Kidney tubule cell (primary cell): Measurements from ENCODE around the gene LRRC1.
A peak's percentile ranks its signal among the peaks of the same experiment; 100 is the strongest.

Experiments used
- DNase-seq: peaks from one replicate; pipeline ENCODE4 v3.0.0-alpha.2; 2018; ENCODE audit warnings: low spot score

Gene LRRC1

DNA sequence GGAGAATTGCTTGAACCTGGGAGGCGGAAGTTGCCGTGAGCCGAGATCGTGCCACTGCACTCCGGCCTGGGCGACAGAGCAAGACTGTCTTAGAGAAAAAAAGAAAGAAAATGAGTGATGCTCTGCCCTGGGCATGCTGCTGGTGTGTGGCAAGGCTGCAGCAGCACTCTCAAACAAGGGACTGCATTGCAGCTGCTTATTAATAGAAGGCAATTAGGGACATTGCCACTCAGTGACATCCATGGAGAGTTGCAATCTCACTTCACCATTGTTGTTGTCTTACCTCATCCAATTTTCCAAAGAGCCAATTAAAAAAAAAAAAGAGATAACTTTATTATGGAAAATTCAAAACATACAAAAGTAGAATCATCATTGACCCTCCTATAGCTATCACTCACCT, 131.1 kb downstream of the LRRC1 start:
- no peak for DNase-seq

DNA sequence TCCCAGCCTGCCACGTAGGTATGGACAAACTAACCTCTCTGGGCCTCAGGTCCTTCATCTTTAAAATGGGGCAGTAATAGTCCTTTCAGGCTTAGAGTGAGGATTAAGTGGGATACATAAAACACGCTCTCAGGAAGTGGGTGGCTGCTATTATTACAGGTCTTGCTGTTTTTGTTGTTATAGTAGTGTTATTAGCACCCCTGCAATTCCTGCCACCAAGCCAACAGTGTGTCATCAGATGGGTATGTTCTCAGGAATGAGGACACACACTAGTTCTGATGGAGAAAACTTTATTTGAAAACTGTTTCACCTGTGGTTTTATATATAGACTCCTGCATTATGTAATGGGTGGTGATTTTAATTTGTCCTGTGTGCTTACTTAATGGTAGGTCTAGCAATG, 131.7 kb downstream of the LRRC1 start:
- DNase-seq = peak; percentile 86

DNA sequence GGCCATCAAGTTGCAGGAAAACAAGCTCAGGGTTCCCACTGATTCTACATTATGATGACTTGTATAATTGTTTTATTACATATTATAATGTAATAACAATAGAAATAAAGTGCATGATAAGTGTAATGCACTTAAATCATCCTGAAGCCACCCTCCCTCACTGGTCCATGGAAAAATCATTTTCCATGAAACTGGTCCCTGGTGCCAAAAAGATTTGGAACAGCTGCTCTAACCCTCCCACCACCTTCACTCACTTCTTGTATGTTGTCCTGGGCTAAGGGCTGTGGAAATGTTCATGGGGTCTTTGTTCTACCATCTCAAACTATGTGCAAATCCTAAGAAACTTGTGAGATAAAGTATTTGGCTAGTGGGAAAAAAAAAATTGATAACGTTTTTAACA, 133.8 kb downstream of the LRRC1 start:
- DNase-seq = no peak

DNA sequence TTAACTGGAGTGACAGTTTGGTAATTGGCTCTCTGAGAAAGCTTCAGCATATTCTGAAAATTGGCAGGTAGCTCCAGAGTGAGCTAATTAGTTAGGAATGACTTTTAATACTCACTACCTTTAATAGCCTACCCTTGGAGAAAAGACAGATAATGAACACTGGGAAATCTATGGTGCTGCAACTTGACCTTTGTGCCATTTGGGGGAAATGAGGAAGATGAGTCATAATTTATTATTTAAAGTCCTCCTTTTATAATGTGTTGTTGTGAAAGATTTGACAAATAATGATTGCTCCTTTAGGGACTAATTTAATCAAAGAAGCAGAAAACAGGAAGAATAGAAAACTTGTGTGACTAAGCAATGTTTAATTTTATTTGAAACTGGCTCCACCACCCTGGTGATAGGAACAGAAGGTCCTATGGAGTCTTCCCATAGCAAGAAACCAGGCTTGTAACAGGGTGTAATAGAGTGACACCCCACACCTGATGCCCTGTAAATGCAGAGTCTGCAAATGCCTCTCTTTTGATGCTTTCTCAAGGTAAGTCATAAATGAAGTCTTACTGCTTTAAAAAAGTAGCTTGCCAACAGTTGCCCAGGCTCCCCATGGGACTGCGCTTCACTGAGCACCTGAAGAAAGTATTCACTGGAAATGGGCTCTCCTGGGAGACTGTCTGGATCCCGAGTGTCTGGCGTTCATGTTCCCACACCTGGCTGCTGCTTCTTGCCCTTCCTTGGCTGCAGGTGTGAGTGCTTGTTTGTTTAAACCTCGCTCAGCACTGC, 134.4 kb downstream of the LRRC1 start:
- peak; percentile 39 for DNase-seq

DNA sequence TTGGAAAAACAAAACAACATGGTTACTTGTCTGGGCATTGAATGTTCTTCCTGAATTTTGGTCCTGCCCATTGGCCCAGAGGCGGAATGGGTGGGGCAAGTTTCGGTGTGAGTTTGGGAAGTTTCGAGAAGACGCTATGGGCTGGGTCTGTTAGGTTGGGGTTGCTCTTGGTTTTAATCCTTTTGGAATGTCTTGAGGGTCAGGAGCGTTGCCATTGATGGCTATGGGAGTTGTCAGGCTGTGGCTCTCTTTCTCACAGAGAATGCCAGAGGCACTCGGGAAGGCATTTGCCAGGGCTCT, 135.0 kb downstream of the LRRC1 start:
- DNase-seq = no peak

DNA sequence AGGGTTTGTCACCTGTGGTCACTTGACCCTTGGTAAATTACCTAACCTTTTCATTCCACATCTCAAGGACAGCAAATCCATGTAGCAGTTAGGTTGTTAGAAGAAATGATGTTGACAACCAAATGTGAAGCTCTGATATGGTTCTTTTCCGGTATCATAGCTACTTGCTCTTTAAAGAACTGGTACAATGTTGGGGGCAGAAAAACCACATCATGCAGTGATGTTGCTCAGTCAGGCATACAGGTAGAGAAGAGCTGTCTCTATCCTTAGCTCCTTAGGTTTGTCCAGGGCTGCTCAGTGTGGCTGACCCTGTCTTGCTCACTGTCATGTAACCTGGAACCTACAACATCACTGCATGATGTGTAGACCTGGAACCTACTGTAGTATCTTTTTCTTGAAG, 135.5 kb downstream of the LRRC1 start:
- no peak for DNase-seq

DNA sequence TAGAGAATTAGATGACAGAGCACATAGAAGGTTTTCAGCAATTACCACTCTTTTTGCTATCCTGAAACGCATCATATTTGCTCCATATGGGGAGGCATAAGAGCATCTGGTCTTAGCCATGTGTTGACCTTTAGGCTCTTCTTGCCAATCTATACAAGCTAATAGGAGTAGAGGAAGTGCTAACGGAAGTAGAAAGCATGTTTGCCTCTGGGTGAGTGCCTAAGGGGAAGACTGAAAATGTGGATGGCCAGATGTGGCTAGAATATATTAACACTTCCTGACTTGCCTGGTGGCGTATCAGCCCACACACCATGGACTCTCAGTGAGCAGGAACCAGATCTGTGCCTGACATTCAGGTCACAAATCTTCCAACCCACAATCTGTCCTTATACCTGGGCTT, 136.3 kb downstream of the LRRC1 start:
- DNase-seq = no peak

DNA sequence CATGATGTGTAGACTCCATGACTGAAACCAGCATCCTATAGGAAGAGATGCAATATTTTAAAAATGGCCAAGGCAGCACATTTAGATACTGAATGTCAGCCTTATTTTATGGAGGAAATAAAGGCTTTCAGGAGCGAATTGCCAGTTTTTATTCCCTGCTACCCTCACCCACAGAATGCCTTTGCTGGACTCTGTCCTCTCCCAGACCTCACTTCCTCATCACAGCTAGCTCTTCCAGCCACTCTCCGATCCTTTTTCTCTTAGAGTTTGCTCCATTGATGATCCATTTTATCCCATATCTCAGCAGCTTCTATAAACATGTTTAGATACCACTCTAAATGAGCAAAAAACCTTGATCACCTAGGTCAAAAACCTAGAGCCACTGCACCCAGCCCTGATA, 137.7 kb downstream of the LRRC1 start:
- DNase-seq = no peak

DNA sequence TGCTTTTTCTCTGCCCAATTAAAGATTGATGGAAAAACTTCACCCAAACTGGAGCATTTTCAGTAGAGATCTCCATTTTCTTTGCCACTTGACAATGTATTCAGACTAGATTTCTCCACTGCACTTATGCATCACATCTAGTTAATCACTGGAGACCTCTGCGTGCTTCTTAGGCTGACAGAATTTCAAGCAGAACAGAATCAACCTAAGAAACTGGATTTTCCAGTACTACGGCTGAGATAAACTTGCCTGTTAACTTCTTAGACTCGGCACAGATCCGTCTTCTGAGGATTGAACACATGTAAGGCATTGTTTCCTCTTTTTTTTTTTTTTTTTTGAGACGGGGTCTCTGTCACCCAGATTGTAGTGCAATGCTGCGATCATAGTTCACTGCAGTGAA, 139.2 kb downstream of the LRRC1 start:
- no peak for DNase-seq

DNA sequence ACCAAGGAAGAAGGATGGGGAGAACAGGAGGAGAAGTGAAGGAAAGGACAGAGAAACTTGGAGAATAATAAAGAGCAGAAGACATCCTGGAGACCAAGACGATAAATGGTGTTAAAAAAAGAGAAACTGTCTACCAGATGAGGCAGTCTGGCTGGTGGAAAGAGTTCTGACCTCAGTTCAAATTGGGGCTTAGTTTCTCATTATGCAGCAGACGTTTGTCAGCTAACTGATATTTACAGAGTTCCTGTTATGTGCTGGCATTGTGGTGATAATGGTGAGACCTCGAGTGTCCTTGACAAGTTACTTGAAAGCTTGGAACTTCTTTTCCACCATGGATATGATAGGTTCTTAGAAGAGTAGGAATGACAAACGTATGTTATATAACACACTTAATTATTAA, 142.7 kb downstream of the LRRC1 start:
- no peak for DNase-seq

DNA sequence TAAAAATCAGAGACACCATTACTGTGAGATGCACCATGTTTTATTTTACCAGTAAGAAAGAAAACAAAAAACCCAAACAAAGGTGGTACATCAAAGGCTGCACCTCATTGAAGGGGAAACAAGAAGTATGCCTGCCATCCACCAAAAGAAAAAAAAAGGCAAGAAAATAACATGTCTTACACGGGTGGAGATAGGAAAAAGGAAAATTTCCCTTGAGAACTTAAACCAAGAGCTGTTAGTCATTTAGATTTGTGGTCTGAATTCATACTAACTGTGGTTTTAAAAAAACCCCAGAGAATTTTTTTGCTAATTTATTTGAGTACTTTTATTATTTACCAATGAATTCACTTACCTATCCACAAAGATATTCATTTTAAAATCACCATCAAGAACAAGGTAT, 144.0 kb downstream of the LRRC1 start:
- DNase-seq = peak; percentile 10

DNA sequence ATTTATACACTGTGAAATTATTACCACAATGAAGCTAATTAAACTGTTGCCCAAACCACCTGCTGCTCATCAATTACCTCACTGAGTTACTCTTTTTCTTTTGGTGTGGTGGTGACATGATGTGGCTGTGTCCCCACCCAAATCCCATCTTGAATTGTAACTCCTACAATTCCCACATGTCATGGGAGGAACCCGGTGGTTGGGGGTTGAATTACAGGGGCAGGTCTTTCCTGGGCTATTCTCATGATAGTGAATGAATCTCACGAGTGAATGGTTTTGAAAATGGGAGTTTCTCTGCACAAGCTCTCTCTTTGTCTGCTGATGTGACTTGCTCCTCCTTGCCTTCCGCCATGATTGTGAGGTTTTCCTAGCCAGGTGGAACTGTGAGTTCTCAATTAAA, 145.0 kb downstream of the LRRC1 start:
- DNase-seq = no peak

DNA sequence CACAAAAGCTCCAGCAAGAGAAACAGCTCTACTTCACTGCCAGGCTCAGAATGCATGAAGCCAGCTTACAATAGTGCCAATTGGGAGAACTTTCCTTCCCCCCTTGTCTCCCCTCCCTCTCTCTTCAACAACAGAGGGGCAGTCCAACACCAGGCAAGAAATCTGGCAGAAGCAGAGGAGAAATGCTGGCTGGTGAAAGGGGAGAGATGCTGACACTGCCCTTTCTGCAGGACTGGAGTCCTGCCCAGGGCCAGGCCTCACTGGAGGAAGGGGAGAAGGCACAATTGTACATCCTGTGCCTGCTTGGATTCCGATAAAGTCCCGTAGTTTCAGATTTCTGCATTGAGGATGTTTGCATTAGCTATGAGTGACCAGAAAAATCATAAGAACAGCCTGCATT, 148.6 kb downstream of the LRRC1 start:
- no peak for DNase-seq

DNA sequence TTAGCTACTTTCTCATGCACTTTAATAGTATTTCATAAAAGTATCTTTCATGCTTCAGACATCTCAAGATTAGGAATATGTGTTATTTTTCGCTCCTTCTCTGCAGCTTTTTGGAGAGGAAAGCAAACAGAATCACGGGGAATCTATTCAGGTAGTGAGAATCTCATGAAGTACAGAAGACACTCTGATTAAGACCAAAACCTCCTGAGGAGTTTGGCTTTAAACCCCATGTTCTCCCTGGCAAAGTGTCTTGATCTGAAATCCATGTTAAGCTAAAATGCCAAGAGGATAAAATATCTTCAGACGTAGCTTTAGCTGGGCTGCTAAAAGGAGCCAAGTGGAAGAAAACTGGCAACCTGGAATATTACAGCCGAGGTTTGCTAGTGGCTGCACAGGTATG, 149.3 kb downstream of the LRRC1 start:
- DNase-seq = no peak

DNA sequence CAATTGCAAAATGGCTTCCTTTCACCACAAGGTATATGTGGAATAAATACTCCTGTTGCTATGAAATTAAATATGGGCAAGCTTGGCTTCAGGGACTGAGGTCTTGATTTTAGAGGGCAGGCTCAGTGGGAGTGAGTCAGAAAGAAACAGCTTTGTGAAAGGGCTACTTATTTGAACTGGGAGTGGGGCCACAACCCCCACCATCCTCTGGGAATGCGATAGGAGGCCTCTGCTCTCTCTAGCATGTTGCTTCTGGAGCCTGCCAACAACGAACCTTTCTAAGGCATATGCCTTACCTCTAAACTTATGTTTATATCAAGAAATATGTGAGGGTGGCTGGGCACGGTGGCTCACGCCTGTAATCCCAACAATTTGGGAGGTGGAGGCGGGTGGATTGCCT, 149.7 kb downstream of the LRRC1 start:
- no peak for DNase-seq

DNA sequence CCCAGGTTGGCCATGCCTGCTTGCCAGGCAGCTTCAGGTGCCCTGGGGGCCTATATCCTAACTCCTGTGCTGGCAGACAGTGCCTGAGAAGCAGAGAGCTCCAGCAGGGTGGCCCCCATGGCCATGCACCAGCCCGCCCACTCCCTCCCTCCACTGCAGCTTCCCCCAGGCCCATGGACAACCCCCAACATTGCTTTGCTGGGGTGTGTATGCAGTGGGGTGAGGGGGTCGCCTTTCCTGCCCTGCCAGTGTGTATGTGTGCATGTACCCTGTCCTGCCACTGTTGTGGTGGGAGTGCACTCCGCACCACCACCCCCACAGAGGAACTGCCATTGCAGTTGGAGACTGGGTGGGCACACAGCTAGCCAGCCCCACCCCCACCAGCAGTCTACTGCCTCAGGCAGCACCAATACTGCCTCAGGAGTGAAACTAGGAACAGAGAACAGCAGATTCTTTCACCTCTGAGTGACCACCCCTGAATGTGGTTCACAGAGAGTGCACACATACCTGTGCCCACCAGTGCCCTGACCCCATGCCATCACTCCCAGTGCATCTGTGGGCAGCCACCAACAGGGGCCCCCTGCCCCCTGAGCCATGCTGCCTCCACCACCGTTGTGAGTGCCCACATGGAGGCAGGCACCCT, 151.1 kb downstream of the LRRC1 start:
- no peak for DNase-seq

DNA sequence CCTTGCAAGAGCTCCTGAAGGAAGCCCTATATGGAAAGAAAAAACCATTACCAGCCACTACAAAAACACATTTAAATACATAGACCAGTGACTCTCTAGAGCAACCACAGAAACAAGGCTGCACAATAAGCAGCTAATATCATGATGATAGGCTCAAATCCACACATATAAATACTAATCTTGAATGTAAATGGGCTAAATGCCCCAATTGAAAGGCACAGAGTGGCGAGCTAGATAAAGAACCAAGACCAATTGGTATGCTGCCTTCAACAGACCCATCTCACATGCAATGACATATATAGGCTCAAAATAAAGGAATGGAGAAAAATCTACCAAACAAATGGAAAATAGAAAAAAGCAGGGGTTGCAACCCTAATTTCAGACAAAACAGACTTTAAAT, 153.0 kb downstream of the LRRC1 start:
- DNase-seq = no peak

DNA sequence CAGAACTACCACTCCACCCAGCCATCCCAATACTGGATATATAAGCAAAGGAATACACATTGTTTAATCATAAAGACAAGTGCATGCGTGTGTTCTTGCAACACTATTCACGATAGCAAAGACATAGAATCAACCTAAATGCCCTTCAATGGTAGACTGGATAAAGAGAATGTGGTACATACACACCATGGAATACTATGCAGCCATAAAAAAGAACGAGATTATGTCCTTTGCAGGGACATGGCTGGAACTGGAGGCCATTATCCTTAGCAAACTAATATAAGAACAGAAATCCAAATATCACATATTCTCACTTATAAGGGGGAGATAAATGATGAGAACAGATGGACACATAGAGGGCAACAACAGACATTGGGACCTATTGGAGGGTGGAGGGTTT, 156.6 kb downstream of the LRRC1 start:
- no peak for DNase-seq

DNA sequence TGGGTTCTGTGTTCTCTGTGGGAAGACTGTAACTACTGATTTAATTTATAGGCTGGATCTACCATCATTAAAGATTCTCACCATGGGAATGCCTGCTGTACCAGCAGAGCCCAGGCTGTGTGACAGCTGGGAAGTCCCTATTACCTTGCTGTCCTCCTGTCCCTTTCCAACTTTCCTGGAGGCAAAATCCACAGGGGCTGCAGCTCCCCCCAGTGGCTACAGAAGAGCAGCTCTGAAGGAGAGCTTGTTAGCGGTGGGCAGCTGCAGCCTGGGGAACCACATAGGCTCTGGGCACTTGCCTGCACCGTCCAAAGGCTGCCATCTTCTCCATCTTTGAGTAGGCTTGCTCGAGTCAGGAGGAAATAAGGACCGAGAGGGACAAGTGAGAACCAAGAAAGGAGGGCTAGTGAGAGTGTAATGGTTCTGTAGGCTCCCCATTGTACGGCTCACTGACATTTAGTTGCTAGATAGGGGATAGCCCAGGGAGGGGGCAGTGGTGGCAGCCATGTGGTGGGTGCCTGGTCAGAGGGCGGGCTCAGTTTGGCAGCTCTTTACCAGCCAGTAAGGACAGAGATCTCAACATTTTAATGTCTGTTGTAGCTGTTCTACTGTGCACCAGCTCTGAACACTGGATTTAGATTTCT, 161.4 kb downstream of the LRRC1 start:
- peak; percentile 70 for DNase-seq

DNA sequence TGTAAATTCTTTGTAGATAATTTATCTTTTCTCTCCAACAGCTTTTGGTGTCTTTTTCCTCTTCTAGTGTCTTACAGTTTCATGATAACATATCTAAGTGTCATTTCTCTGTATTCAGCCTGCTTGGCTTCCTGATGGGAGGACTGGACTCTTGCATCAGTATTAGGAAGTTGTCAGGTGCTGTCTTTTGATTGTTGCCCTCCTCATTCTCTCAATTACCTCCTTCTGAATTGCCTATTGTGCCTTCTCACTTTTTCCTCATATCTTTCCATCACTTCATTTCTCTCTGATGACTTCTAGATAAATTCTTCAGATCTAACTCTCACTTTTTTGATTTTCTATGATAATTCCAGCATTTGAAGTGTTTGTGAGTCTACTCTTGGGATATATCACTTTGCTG, 162.0 kb downstream of the LRRC1 start:
- no peak for DNase-seq

DNA sequence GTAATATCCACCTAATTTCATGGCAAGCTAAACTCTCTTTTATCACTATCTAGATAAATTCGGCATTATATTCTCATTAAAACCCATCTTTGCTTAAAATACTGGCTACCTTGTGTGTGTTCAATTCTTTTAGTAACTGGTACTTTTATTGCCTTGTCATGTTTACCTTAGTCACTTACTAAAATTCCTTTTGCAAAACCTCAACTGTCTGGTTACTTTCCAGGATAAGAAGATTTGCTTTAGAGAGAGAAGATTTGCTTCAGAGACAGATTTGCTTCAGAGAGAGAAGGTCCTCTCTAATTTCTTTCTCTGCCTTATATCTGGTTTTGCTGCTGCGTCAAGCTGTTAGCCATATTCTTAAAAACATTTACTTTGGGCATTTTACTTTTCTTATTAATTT, 164.9 kb downstream of the LRRC1 start:
- DNase-seq = no peak

DNA sequence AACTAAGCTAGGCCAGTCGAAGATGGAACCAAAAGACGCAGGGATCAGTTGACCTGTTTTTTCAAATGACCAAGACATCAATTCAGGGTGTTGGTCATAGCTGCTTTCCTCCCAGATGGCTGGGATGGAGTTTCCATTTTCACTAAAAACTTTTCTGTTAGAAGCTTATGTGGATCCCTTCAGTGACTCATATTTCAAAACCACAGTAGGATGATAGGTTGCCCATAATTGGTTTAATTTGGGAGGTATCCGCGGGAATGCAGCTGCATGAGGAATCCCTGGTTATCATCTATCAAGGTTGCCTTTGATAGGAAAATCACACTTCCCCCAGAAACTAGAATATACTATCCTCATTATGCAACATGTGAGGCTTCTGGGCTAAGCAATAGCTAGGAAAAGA, 165.5 kb downstream of the LRRC1 start:
- peak; percentile 32 for DNase-seq

DNA sequence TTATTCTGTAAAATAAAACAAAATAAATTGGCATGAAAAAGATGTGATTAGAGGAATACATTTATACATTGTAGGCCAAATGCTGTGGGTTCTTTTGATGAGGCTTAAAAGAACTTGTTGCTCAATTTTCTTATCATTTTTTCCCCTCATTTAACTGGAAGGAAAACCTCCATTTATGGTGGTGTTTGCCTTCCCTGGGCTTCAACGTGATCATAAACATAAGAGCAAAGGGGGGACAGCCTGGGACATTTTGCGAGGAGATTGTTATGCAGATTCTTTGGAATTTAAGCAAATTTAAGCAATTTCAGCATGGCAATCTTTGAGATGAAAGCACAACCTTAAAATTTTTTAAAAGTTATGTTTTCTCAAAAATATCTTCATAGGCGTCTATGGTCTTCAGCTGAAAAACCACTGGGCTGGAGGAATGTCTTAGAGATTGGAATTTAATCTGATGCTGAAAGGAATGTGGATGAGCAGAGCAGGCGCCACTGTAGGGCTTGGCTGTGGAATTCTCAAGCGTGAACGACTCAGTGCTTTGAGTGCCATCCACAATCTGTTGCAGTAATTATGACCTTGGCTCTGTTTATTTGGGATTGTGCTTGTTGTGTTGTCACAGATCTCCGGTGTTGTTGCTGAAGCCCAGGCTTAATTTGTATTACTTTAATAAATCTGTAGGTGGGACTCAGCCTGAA, 167.0 kb downstream of the LRRC1 start:
- DNase-seq = peak; percentile 71
